ENCODE results near the gene MYLK. TPM values are rescaled to one million over a fixed set of nuclear protein-coding genes. Genes with fewer than 3 reads are reported as not detected.

Gene MYLK
- total and polyA plus RNA-seq, 10 of the 15 experiments (the other 5 are each of a cell fraction or from before 2014, with no cell fraction given), result 0.04 to 1.6 (median 0.42) TPM; not detected in 1

GRCh38 chr3:123795471-123796251, 88.5 kb downstream of the MYLK start:
- H3K4me2 ChIP-seq (ENCODE audit: control insufficient read depth, insufficient read depth), result no peak overlapping the region
- ChIA-PET POLR2A (no interaction called here), CTCF (no interaction called here), RAD21 (ENCODE audit: unreplicated experiment) (no interaction called here), SMC1A (ENCODE audit: uncharacterized antibody, unreplicated experiment) (no interaction called here)
- no peaks in the 10 kb centered on the region for H3K4me1 ChIP-seq (ENCODE audit: control insufficient read depth, insufficient read depth, low read length)
- no TSS peak for BruUV-seq (replicated peaks)
- 0 out of 4 replicates have a peak, but pooled peaks cover 0 to 2% of the 10 kb centered on the region in 2 experiments for H3K27me3 ChIP-seq (replicated peaks in 1 of 2; ENCODE audit: control insufficient read depth in 2 of 2, insufficient read depth in 2 of 2, low read length in 1 of 2)
- no peak overlapping the region for H3K4me3 ChIP-seq
- 4% methylated on average over 4 of the region's 4 CpGs for WGBS (ENCODE audit: insufficient coverage, insufficient replicate concordance, low lambda C conversion rate, missing lambda C conversion rate)
- H3K9ac ChIP-seq (ENCODE audit: control insufficient read depth, insufficient read depth, low read length), result no peak overlapping the region
- H3K27ac ChIP-seq (ENCODE audit: control insufficient read depth, insufficient read depth), result no peak overlapping the region
- H3K79me2 ChIP-seq (ENCODE audit: control insufficient read depth, insufficient read depth, low read length), result no peaks in the 10 kb centered on the region
- no peak for ATAC-seq
- FAIRE-seq, result no peak
- no peaks in the 10 kb centered on the region for H3K36me3 ChIP-seq (ENCODE audit: control insufficient read depth in 2 of 2, insufficient read depth in 2 of 2, low read length in 1 of 2)
- no peaks in the 10 kb centered on the region for H3K9me3 ChIP-seq (replicated peaks; ENCODE audit: control insufficient read depth, insufficient read depth, low read length)
- no peaks in the 10 kb centered on the region for H4K20me1 ChIP-seq (ENCODE audit: control insufficient read depth, insufficient read depth)
- in situ Hi-C loops (cut with MboI), result no loop called here
- H2AFZ ChIP-seq (ENCODE audit: control insufficient read depth, low read depth, low read length), result no peak overlapping the region
- DNase-seq (ENCODE audit: low read depth, low spot score), result no peak
- intact Hi-C loops (cut with micrococcal nuclease; ENCODE audit: unreplicated experiment), result no loop called here
- TF ChIP-seq, protein P1, sequence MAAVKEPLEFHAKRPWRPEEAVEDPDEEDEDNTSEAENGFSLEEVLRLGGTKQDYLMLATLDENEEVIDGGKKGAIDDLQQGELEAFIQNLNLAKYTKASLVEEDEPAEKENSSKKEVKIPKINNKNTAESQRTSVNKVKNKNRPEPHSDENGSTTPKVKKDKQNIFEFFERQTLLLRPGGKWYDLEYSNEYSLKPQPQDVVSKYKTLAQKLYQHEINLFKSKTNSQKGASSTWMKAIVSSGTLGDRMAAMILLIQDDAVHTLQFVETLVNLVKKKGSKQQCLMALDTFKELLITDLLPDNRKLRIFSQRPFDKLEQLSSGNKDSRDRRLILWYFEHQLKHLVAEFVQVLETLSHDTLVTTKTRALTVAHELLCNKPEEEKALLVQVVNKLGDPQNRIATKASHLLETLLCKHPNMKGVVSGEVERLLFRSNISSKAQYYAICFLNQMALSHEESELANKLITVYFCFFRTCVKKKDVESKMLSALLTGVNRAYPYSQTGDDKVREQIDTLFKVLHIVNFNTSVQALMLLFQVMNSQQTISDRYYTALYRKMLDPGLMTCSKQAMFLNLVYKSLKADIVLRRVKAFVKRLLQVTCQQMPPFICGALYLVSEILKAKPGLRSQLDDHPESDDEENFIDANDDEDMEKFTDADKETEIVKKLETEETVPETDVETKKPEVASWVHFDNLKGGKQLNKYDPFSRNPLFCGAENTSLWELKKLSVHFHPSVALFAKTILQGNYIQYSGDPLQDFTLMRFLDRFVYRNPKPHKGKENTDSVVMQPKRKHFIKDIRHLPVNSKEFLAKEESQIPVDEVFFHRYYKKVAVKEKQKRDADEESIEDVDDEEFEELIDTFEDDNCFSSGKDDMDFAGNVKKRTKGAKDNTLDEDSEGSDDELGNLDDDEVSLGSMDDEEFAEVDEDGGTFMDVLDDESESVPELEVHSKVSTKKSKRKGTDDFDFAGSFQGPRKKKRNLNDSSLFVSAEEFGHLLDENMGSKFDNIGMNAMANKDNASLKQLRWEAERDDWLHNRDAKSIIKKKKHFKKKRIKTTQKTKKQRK (IDR thresholded peaks at IDR 0.05; ENCODE audit: low read depth, low read length), result no peak
- TF ChIP-seq CREM (IDR thresholded peaks at IDR 0.05; ENCODE audit: low read depth) (no peak), ZSCAN29 (IDR thresholded peaks at IDR 0.05) (no peak), CEBPB (IDR thresholded peaks at IDR 0.05; ENCODE audit: borderline replicate concordance in 1 of 2, low read depth in 2 of 2, low read length in 2 of 2) (no peak), BCL3 (IDR thresholded peaks at IDR 0.05; ENCODE audit: borderline replicate concordance, insufficient read depth, low read depth, low read length, poor library complexity, severe bottlenecking) (no peak), ZZZ3 (IDR thresholded peaks at IDR 0.05; ENCODE audit: control insufficient read depth, insufficient read length, low read depth) (no peak), SIN3A (IDR thresholded peaks at IDR 0.05; ENCODE audit: low read depth, low read length) (no peak)
- TF ChIP-seq, protein P2, sequence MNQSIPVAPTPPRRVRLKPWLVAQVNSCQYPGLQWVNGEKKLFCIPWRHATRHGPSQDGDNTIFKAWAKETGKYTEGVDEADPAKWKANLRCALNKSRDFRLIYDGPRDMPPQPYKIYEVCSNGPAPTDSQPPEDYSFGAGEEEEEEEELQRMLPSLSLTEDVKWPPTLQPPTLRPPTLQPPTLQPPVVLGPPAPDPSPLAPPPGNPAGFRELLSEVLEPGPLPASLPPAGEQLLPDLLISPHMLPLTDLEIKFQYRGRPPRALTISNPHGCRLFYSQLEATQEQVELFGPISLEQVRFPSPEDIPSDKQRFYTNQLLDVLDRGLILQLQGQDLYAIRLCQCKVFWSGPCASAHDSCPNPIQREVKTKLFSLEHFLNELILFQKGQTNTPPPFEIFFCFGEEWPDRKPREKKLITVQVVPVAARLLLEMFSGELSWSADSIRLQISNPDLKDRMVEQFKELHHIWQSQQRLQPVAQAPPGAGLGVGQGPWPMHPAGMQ (IDR thresholded peaks at IDR 0.05; ENCODE audit: borderline replicate concordance), result no peak
- TF ChIP-seq, protein P3, sequence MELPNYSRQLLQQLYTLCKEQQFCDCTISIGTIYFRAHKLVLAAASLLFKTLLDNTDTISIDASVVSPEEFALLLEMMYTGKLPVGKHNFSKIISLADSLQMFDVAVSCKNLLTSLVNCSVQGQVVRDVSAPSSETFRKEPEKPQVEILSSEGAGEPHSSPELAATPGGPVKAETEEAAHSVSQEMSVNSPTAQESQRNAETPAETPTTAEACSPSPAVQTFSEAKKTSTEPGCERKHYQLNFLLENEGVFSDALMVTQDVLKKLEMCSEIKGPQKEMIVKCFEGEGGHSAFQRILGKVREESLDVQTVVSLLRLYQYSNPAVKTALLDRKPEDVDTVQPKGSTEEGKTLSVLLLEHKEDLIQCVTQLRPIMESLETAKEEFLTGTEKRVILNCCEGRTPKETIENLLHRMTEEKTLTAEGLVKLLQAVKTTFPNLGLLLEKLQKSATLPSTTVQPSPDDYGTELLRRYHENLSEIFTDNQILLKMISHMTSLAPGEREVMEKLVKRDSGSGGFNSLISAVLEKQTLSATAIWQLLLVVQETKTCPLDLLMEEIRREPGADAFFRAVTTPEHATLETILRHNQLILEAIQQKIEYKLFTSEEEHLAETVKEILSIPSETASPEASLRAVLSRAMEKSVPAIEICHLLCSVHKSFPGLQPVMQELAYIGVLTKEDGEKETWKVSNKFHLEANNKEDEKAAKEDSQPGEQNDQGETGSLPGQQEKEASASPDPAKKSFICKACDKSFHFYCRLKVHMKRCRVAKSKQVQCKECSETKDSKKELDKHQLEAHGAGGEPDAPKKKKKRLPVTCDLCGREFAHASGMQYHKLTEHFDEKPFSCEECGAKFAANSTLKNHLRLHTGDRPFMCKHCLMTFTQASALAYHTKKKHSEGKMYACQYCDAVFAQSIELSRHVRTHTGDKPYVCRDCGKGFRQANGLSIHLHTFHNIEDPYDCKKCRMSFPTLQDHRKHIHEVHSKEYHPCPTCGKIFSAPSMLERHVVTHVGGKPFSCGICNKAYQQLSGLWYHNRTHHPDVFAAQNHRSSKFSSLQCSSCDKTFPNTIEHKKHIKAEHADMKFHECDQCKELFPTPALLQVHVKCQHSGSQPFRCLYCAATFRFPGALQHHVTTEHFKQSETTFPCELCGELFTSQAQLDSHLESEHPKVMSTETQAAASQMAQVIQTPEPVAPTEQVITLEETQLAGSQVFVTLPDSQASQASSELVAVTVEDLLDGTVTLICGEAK (IDR thresholded peaks at IDR 0.05; ENCODE audit: borderline replicate concordance), result no peak
